ENCODE data around the gene EP400.

GRCh38 chr12:132000286-132000872 lies 50.6 kb downstream of the EP400 start:
- TF ChIP-seq CTCF (IDR thresholded peaks at IDR 0.05) (no peak), POLR2A (IDR thresholded peaks at IDR 0.05) (no peak), POLR2AphosphoS5 (IDR thresholded peaks at IDR 0.05) (no peak)

Data from upper lobe of left lung (tissue), 4 donors.